ENCODE measurements around the gene RPL3.
"Not testable (repeated sequence)": the region's sequence is repeated elsewhere in the genome, so short reads cannot be mapped to it uniquely, and the experiment has no call there.

RPL3 gene

DNA sequence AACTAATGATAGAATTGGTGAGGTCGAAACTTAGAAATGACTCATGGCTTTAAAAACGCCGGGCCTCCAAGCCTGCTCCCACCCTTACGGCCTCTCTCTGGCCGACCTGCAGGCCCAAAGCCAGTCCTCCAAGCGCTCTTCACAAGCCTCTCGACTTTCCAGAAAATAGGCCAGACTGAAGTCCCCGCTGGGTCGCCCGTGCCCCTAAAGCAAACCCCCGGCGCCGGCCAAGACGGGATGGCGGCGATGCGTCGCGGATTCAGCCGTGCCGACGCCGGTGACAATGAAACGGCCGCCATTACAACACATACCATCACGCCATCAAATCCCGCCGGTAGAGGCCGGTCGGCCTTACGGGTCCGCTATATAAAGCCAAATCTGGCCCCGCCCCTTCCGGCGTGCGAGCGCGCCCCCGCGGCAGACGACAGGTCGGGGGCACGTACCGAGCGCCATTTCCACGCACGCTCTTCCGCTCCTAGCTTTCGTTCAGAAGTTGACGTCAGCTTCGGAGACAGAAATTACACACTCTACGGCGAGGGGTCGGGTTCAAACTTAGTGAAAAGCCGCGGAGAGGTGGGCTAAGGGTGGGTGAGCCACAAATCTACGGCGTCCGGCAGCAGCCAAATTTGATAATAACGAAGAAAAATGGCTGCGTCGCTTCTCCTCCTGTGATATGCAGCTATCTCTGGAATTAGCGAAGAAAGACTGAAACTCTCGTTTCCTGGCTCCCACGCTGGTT, at the start of gene RPL3:
RPL3 (minus strand) TSS at position 340 of the 739 bp plus-strand sequence; CDS start at position 314, 26 bp downstream.
- peak; percentile 94 for DNase-seq (ENCODE audit: low read depth)

DNA sequence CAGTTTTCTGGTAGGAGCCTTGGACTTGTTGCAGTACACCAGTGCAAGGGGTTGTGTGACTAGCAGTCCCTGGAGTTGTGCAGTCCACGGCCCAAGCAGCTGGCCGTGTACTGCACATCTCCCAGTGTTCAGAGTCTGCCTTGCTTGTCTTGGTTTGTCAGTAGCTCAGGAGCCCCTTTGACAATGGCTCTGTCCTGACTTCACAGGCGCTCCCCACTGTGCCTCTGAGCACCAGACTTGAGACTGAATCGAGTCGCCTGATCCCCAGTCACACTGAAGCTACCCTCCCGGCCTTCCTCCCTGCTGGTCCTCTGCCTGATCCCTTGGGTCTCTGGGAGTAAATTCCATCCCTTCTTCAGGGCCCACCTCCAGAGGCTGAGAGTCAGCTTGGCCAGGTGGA, 49.8 kb upstream of the RPL3 start:
- DNase-seq (ENCODE audit: low read depth), result no peak

GRCh38 chr22:39368461-39368911, 49.1 kb upstream of the RPL3 start:
- no peak for DNase-seq (ENCODE audit: low read depth)

DNA sequence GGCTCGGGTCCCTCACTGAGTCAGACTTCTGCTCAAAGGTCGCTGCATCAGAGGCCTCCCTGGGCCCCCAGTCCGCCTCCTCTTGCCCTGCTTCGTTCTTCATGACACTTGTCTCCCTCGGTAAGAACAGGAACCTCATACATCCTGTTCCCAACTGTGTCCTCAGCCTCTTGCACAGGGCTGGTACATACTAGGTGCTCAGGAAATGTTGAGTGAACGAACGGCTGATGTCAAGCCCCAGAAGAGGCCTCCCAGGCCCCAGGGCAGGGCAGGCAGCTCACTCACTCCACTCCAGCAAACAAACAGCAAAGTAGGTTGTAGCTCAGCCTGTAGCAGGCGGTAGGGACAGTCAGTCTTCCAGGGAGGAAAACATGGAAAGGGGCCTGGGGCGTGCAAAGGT, 47.6 kb upstream of the RPL3 start:
- no peak for DNase-seq (ENCODE audit: low read depth)

- no peak for DNase-seq (ENCODE audit: low read depth)
Observed at GRCh38 chr22:39365492-39365780, 46.0 kb upstream of the RPL3 start.

GRCh38 chr22:39364714-39365491, 45.5 kb upstream of the RPL3 start:
- no peak for DNase-seq (ENCODE audit: low read depth)

- DNase-seq (ENCODE audit: low read depth), result no peak
Observed at GRCh38 chr22:39363751-39364515, 44.5 kb upstream of the RPL3 start.

GRCh38 chr22:39362932-39363331, 43.5 kb upstream of the RPL3 start:
- DNase-seq (ENCODE audit: low read depth), result no peak

DNA sequence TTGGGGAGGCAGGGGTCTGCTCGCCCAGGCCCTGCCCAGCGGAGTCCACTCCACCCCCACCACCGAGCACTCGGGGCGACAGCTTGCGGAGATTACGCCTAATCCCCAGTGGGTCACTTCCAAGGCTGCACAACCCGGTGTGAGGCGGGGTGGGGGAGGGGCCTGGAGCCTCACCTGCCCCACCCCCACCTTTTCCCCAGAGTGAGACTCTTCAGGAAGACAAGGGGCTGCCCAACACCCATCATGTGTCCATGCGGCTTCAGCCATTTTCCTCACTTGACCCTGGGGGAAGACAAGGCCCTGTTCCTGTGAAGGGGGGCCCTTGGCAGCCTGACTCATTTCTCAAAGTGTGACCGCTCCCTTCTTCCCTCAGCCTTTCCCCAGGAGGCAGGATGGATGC, 42.8 kb upstream of the RPL3 start:
- DNase-seq (ENCODE audit: low read depth), result no peak

GRCh38 chr22:39361496-39361895, 42.1 kb upstream of the RPL3 start:
- DNase-seq (ENCODE audit: low read depth), result no peak

- DNase-seq (ENCODE audit: low read depth), result no peak
Observed at GRCh38 chr22:39360674-39361413, 41.4 kb upstream of the RPL3 start.

GRCh38 chr22:39360242-39360641, 40.8 kb upstream of the RPL3 start:
- no peak for DNase-seq (ENCODE audit: low read depth)

DNA sequence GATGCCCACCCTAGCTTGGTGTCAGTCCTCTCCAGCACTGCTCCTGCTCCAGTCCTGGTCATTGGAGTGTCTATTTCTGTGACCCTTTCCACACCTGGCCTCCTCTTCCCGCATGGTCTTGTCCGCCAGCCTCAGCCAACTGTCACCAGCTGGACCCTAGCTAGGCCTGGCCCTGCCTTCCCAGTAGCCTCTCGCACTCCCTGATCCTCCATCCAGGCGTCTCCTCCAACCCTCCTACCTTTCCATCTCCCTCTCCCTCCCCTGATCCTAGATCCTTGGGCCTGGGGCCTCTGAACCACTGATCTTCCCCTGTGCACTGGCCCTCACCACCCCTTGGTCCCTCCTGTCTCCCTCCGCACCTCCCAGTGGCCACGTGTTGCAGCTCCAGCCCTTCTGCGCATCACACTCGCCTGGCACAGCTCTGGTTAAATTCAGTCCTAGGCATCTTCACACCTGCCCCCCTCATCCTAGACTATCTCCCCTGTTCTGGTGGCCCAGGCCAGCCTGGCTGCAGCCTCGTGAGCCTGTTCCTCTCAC, 40.3 kb upstream of the RPL3 start:
- no peak for DNase-seq (ENCODE audit: low read depth)

GRCh38 chr22:39358197-39358596, 38.8 kb upstream of the RPL3 start:
- DNase-seq (ENCODE audit: low read depth), result not testable (repeated sequence)

- DNase-seq (ENCODE audit: low read depth), result not testable (repeated sequence)
Observed at GRCh38 chr22:39357110-39358108, 38.0 kb upstream of the RPL3 start.

DNA sequence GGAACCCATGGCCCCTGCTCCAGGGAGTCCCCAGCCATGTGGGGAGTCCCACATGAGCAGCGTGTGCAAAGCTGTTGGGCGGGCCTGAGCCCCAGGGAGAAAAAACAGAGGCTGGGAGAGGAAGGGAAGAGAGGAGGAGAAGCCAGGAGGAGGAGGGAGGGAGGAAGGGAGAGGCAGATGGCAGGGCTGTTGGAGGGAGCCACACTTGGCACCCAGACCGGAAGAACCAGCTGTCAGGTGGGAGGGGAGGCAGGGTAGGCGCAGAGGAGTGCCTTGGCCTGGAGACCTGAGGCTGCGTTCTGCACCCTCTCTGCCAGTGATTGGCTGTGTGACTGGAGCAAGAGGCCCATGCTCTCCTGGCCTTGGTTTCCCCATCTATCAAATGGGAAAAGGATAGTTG, 37.0 kb upstream of the RPL3 start:
- no peak for DNase-seq (ENCODE audit: low read depth)

- DNase-seq (ENCODE audit: low read depth), result not testable (repeated sequence)
Observed at GRCh38 chr22:39355805-39356204, 36.4 kb upstream of the RPL3 start.

DNA sequence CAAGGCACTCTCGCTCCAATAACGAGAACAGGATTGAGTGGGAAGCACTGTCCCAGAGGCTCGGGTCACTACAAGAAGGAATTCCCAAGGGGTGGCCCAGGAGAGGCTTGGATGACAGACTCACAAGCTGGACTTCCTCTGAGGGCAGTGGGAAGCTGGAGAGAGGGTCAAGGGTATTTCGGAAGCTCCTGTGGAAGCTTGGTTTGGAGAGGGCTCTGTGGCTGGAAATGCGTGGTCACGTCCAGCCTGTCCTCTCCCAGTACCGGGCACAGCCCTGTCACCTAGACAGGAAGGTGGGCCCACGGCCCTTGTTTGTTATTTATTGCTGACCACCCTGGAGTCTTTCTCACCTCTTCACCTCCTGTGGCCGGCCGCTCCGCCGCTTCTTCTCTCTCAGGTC, 35.7 kb upstream of the RPL3 start:
- no peak for DNase-seq (ENCODE audit: low read depth)

DNA sequence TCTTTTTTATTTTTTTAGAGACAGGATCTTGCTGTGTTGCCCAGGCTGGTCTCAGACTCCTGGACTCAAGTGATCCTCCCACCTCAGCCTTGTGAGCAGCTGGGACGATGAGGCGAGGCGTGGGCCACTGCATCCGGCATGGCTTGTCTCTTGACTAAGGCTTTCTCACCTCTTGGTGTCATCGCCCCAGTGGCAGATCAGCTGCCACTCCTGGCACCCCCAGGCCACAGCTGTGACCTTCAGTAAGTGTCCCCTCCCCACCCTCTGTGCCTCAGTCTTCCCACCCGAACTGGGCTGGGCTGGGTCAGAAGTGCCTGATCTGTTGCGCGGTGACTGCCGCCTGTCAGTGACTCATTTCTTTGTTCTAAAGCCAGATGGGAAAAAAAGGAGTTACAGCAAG, 33.9 kb upstream of the RPL3 start:
- DNase-seq (ENCODE audit: low read depth), result no peak

GRCh38 chr22:39352306-39352891, 33.0 kb upstream of the RPL3 start:
- DNase-seq (ENCODE audit: low read depth), result no peak

All from activated T-cell treated with anti-CD3 and anti-CD28 coated beads for 48 hours (primary cell).